HepG2 (cell line): ENCODE results near the gene SH2D3C. TPM values are rescaled to one million over a fixed set of nuclear protein-coding genes. Genes with fewer than 3 reads are reported as not detected.
A peak's percentile ranks its signal among the peaks of the same experiment; 100 is the strongest.

Source experiments
- EP300 ChIP-seq, 3 experiments: sonication (generic) in 1 of 3; formaldehyde crosslinking in 1 of 3; IDR thresholded peaks; 2 replicates each; pipeline versions ENCODE4 v1.5.1 to v1.6.1; 2011 to 2020; ENCODE audit warnings: low read depth in 2 of 3, low read length in 2 of 3, borderline replicate concordance in 1 of 3, improper control_type of control experiment in 1 of 3, mild to moderate bottlenecking in 1 of 3, missing genetic modification reagents in 1 of 3, moderate library complexity in 1 of 3
- FOSL2 ChIP-seq: sonication (generic); formaldehyde crosslinking; IDR thresholded peaks from 2 replicates; pipeline ENCODE4 v1.4.0; 2020; ENCODE audit warnings: missing genetic modification reagents
- MNT ChIP-seq: fragments of 450-650 bp; IDR thresholded peaks from 2 replicates; pipeline ENCODE4 v1.6.1; 2016
- RXRA ChIP-seq: sonication (generic); formaldehyde crosslinking; IDR thresholded peaks from 2 replicates; pipeline ENCODE4 v1.5.1; 2020; ENCODE audit warnings: missing genetic modification reagents
- TRIM24 ChIP-seq: sonication (generic); formaldehyde crosslinking; IDR thresholded peaks from 2 replicates; pipeline ENCODE4 v1.8.0; 2022; ENCODE audit warnings: mild to moderate bottlenecking, missing genetic modification reagents
- ZNF10 ChIP-seq: sonication (generic); formaldehyde crosslinking; IDR thresholded peaks from 2 replicates; pipeline ENCODE4 v1.4.0; 2020; ENCODE audit warnings: mild to moderate bottlenecking, low read depth, missing genetic modification reagents, borderline replicate concordance
- ZNF180 ChIP-seq: sonication (generic); formaldehyde crosslinking; IDR thresholded peaks from 2 replicates; pipeline ENCODE4 v1.4.0; 2020; ENCODE audit warnings: low read depth, missing genetic modification reagents, borderline replicate concordance
- ZNF562 ChIP-seq: sonication (generic); formaldehyde crosslinking; IDR thresholded peaks from 2 replicates; pipeline ENCODE4 v1.8.0; 2022; ENCODE audit warnings: missing genetic modification reagents, borderline replicate concordance
- ZNF572 ChIP-seq: sonication (generic); formaldehyde crosslinking; IDR thresholded peaks from 2 replicates; pipeline ENCODE4 v1.5.1; 2020; ENCODE audit warnings: mild to moderate bottlenecking, missing genetic modification reagents
- ZNF619 ChIP-seq: sonication (generic); formaldehyde crosslinking; IDR thresholded peaks from 2 replicates; pipeline ENCODE4 v1.4.0; 2020; ENCODE audit warnings: mild to moderate bottlenecking, missing genetic modification reagents
- ZNF660 ChIP-seq: sonication (generic); formaldehyde crosslinking; IDR thresholded peaks from 2 replicates; pipeline ENCODE4 v1.5.1; 2020; ENCODE audit warnings: mild to moderate bottlenecking, low read depth, missing genetic modification reagents, borderline replicate concordance
- ZNF841 ChIP-seq: sonication (generic); formaldehyde crosslinking; IDR thresholded peaks from 2 replicates; pipeline ENCODE4 v1.8.1; 2023; ENCODE audit warnings: missing genetic modification reagents, borderline replicate concordance
- polyA plus RNA-seq, 8 experiments: library from polyadenylated mRNA; depleted of rRNA in 3 of 8; stranded (reverse) in 7 of 8; unstranded in 1 of 8; fragments of >200 nt; fragmentation: Illumina TruSeq in 4 of 8; extraction: Trizol in 4 of 8; gene quantifications; 2 replicates each; pipeline versions ENCODE4 v1.2.1 to v1.2.3, GENCODE V29; 2011 to 2016; ENCODE audit warnings: low read depth in 4 of 8, missing spikeins in 1 of 8, mixed read lengths in 1 of 8; ENCODE audit not compliant: insufficient read depth in 1 of 8
- total RNA-seq, 5 experiments: library from RNA; depleted of rRNA; stranded (reverse); fragments of >200 nt; fragmentation: Illumina TruSeq; extraction: Trizol; gene quantifications; 2 replicates each; pipeline ENCODE4 v1.2.3, GENCODE V29; 2016; ENCODE audit warnings: low read depth in 1 of 5
- TF ChIP-seq, protein P1 (sequence below): sonication (generic); formaldehyde crosslinking; IDR thresholded peaks from 2 replicates; pipeline ENCODE4 v1.4.0; 2020; ENCODE audit warnings: missing genetic modification reagents, borderline replicate concordance
- TF ChIP-seq, protein P2 (sequence below): sonication (generic); formaldehyde crosslinking; IDR thresholded peaks from 2 replicates; pipeline ENCODE4 v1.4.0; 2020; ENCODE audit warnings: missing genetic modification reagents
- TF ChIP-seq, protein P3 (sequence below): sonication (generic); formaldehyde crosslinking; IDR thresholded peaks from 2 replicates; pipeline ENCODE4 v1.9.0; 2021; ENCODE audit warnings: mild to moderate bottlenecking, missing genetic modification reagents

The SH2D3C gene
- total and polyA plus RNA-seq, 2 of the 13 experiments (the other 11 are each of a cell fraction or from before 2014, with no cell fraction given) = not detected

GRCh38 chr9:127785933-127786772, 7.7 kb upstream of the SH2D3C start, which contains the start of gene CDK9 (continued):
- TF ChIP-seq ZNF562 (CRISPR knock-in tag) (no peak), FOSL2 (CRISPR knock-in tag) (no peak), MNT (no peak), ZNF10 (CRISPR knock-in tag) (no peak), ZNF180 (no peak), EP300 (IDR thresholded peaks at IDR 0.05; ENCODE audit: low read depth in 2 of 2, low read length in 2 of 2) (0 out of 4 replicates have a peak, but pooled peaks of 1 of the 2 experiments have one; percentile 3), EP300 (CRISPR knock-in tag; IDR thresholded peaks at IDR 0.05; ENCODE audit: borderline replicate concordance) (no peak), ZNF841 (no peak), ZNF660 (CRISPR knock-in tag) (no peak), ZNF572 (CRISPR knock-in tag) (no peak), ZNF619 (CRISPR knock-in tag) (no peak), RXRA (CRISPR knock-in tag) (peak; percentile 36), TRIM24 (CRISPR knock-in tag) (no peak)
- TF ChIP-seq, protein P1, sequence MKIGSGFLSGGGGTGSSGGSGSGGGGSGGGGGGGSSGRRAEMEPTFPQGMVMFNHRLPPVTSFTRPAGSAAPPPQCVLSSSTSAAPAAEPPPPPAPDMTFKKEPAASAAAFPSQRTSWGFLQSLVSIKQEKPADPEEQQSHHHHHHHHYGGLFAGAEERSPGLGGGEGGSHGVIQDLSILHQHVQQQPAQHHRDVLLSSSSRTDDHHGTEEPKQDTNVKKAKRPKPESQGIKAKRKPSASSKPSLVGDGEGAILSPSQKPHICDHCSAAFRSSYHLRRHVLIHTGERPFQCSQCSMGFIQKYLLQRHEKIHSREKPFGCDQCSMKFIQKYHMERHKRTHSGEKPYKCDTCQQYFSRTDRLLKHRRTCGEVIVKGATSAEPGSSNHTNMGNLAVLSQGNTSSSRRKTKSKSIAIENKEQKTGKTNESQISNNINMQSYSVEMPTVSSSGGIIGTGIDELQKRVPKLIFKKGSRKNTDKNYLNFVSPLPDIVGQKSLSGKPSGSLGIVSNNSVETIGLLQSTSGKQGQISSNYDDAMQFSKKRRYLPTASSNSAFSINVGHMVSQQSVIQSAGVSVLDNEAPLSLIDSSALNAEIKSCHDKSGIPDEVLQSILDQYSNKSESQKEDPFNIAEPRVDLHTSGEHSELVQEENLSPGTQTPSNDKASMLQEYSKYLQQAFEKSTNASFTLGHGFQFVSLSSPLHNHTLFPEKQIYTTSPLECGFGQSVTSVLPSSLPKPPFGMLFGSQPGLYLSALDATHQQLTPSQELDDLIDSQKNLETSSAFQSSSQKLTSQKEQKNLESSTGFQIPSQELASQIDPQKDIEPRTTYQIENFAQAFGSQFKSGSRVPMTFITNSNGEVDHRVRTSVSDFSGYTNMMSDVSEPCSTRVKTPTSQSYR (CRISPR knock-in tag) = peak; percentile 98
- TF ChIP-seq, protein P2, sequence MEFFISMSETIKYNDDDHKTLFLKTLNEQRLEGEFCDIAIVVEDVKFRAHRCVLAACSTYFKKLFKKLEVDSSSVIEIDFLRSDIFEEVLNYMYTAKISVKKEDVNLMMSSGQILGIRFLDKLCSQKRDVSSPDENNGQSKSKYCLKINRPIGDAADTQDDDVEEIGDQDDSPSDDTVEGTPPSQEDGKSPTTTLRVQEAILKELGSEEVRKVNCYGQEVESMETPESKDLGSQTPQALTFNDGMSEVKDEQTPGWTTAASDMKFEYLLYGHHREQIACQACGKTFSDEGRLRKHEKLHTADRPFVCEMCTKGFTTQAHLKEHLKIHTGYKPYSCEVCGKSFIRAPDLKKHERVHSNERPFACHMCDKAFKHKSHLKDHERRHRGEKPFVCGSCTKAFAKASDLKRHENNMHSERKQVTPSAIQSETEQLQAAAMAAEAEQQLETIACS = no peak
- TF ChIP-seq, protein P3, sequence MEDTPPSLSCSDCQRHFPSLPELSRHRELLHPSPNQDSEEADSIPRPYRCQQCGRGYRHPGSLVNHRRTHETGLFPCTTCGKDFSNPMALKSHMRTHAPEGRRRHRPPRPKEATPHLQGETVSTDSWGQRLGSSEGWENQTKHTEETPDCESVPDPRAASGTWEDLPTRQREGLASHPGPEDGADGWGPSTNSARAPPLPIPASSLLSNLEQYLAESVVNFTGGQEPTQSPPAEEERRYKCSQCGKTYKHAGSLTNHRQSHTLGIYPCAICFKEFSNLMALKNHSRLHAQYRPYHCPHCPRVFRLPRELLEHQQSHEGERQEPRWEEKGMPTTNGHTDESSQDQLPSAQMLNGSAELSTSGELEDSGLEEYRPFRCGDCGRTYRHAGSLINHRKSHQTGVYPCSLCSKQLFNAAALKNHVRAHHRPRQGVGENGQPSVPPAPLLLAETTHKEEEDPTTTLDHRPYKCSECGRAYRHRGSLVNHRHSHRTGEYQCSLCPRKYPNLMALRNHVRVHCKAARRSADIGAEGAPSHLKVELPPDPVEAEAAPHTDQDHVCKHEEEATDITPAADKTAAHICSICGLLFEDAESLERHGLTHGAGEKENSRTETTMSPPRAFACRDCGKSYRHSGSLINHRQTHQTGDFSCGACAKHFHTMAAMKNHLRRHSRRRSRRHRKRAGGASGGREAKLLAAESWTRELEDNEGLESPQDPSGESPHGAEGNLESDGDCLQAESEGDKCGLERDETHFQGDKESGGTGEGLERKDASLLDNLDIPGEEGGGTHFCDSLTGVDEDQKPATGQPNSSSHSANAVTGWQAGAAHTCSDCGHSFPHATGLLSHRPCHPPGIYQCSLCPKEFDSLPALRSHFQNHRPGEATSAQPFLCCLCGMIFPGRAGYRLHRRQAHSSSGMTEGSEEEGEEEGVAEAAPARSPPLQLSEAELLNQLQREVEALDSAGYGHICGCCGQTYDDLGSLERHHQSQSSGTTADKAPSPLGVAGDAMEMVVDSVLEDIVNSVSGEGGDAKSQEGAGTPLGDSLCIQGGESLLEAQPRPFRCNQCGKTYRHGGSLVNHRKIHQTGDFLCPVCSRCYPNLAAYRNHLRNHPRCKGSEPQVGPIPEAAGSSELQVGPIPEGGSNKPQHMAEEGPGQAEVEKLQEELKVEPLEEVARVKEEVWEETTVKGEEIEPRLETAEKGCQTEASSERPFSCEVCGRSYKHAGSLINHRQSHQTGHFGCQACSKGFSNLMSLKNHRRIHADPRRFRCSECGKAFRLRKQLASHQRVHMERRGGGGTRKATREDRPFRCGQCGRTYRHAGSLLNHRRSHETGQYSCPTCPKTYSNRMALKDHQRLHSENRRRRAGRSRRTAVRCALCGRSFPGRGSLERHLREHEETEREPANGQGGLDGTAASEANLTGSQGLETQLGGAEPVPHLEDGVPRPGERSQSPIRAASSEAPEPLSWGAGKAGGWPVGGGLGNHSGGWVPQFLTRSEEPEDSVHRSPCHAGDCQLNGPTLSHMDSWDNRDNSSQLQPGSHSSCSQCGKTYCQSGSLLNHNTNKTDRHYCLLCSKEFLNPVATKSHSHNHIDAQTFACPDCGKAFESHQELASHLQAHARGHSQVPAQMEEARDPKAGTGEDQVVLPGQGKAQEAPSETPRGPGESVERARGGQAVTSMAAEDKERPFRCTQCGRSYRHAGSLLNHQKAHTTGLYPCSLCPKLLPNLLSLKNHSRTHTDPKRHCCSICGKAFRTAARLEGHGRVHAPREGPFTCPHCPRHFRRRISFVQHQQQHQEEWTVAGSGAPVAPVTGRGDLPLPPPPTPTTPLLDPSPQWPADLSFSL (CRISPR knock-in tag) = no peak
